ENCODE measurements around the gene TMEM91. TPM values are rescaled to one million over a fixed set of nuclear protein-coding genes. Genes with fewer than 3 reads are reported as not detected.

TMEM91 gene
- total and polyA plus RNA-seq, 2 donors (not counting 1 experiment from before 2014, with no cell fraction given), result 6.3 to 7.1 TPM

GRCh38 chr19:41411100-41411967, 35.0 kb downstream of the TMEM91 start:
- Histone ChIP-seq H3K4me2 (replicated peaks; ENCODE audit: low read depth, low read length, poor library complexity, severe bottlenecking) (no peak overlapping the region), H3K36me3 (replicated peaks in 1 of 2; ENCODE audit: control extremely low read depth in 1 of 2, control insufficient read depth in 1 of 2, extremely low read depth in 1 of 2, insufficient read depth in 2 of 2, low read length in 1 of 2) (peaks cover 0 to 39% of the 10 kb centered on the region in 2 experiments), H3K27me3 (replicated peaks in 1 of 4; ENCODE audit: control extremely low read depth in 1 of 4, control insufficient read depth in 3 of 4, insufficient read depth in 4 of 4, low read length in 3 of 4) (no peaks in the 10 kb centered on the region), H3K79me2 (ENCODE audit: control insufficient read depth, insufficient read depth, low read length) (peaks cover 25% of the 10 kb centered on the region), H2AFZ (ENCODE audit: insufficient read depth, low read depth, low read length, poor library complexity, severe bottlenecking) (no peak overlapping the region), H3K4me1 (ENCODE audit: control insufficient read depth in 2 of 2, insufficient read depth in 2 of 2, low read length in 2 of 2) (peaks cover 6 to 9% of the 10 kb centered on the region in 2 donors), H3K4me3 (ENCODE audit: control extremely low read depth in 1 of 5, extremely low read depth in 1 of 5, insufficient read depth in 1 of 5, low read depth in 2 of 5, low read length in 4 of 5) (no peak overlapping the region), H4K20me1 (ENCODE audit: control insufficient read depth, insufficient read depth, low read length, poor library complexity, severe bottlenecking) (no peaks in the 10 kb centered on the region), H3K9ac (ENCODE audit: low read length) (no peak overlapping the region), H3K9me3 (ENCODE audit: control extremely low read depth in 1 of 3, control insufficient read depth in 2 of 3, insufficient read depth in 1 of 3, low read length in 2 of 3) (no peaks in the 10 kb centered on the region), H3K27ac (ENCODE audit: low read length in 2 of 2) (no peak overlapping the region)
- 81% methylated on average over 8 of the region's 9 CpGs for WGBS (ENCODE audit: insufficient coverage)
- ATAC-seq (ENCODE audit: low read depth) (no peak), DNase-seq (no peak)
- ChIA-PET POLR2A (interaction anchor here (0.6 kb wide), 1 partner anchor 869 kb away, joined by 5 read pairs; no protein-coding TSS in a partner anchor), CTCF (no interaction called here)
- Mint-ChIP-seq H3K9me3 (ENCODE audit: insufficient read depth) (no peaks in the 10 kb centered on the region), H3K4me3 (no peak overlapping the region), H3K27me3 (no peaks in the 10 kb centered on the region), H3K4me1 (peaks cover 16% of the 10 kb centered on the region), H3K27ac (no peak overlapping the region)
- intact Hi-C loops (cut with micrococcal nuclease), result no loop called here
- no peak for TF ChIP-seq CTCF (IDR thresholded peaks at IDR 0.05)
- no peak for TF ChIP-seq EZH2 (IDR thresholded peaks at IDR 0.05; ENCODE audit: borderline replicate concordance, insufficient read depth, low read depth, low read length, poor library complexity, severe bottlenecking)

GRCh38 chr19:41411968-41412265, 35.6 kb downstream of the TMEM91 start:
- Histone ChIP-seq H3K79me2 (ENCODE audit: control insufficient read depth, insufficient read depth, low read length) (peaks cover 26% of the 10 kb centered on the region), H3K27me3 (replicated peaks in 1 of 4; ENCODE audit: control extremely low read depth in 1 of 4, control insufficient read depth in 3 of 4, insufficient read depth in 4 of 4, low read length in 3 of 4) (no peaks in the 10 kb centered on the region), H2AFZ (ENCODE audit: insufficient read depth, low read depth, low read length, poor library complexity, severe bottlenecking) (no peak overlapping the region), H3K4me3 (ENCODE audit: control extremely low read depth in 1 of 5, extremely low read depth in 1 of 5, insufficient read depth in 1 of 5, low read depth in 2 of 5, low read length in 4 of 5) (no peak overlapping the region), H4K20me1 (ENCODE audit: control insufficient read depth, insufficient read depth, low read length, poor library complexity, severe bottlenecking) (no peaks in the 10 kb centered on the region), H3K27ac (ENCODE audit: low read length in 2 of 2) (no peak overlapping the region), H3K9me3 (ENCODE audit: control extremely low read depth in 1 of 3, control insufficient read depth in 2 of 3, insufficient read depth in 1 of 3, low read length in 2 of 3) (no peaks in the 10 kb centered on the region), H3K36me3 (replicated peaks in 1 of 2; ENCODE audit: control extremely low read depth in 1 of 2, control insufficient read depth in 1 of 2, extremely low read depth in 1 of 2, insufficient read depth in 2 of 2, low read length in 1 of 2) (peaks cover 0 to 39% of the 10 kb centered on the region in 2 experiments), H3K4me1 (ENCODE audit: control insufficient read depth in 2 of 2, insufficient read depth in 2 of 2, low read length in 2 of 2) (peaks cover 6 to 9% of the 10 kb centered on the region in 2 donors), H3K9ac (ENCODE audit: low read length) (no peak overlapping the region), H3K4me2 (replicated peaks; ENCODE audit: low read depth, low read length, poor library complexity, severe bottlenecking) (no peak overlapping the region)
- Mint-ChIP-seq H3K4me3 (no peak overlapping the region), H3K9me3 (ENCODE audit: insufficient read depth) (no peaks in the 10 kb centered on the region), H3K4me1 (peaks cover 16% of the 10 kb centered on the region), H3K27me3 (no peaks in the 10 kb centered on the region), H3K27ac (no peak overlapping the region)
- POLR2A ChIA-PET, result no interaction called here
- no peak for ATAC-seq (ENCODE audit: low read depth)
- intact Hi-C loops (cut with micrococcal nuclease), result no loop called here
- CTCF ChIA-PET, result no interaction called here
- TF ChIP-seq CTCF (IDR thresholded peaks at IDR 0.05) (no peak), EZH2 (IDR thresholded peaks at IDR 0.05; ENCODE audit: borderline replicate concordance, insufficient read depth, low read depth, low read length, poor library complexity, severe bottlenecking) (no peak)
- no peak for DNase-seq
- WGBS (ENCODE audit: insufficient coverage), result 93% methylated on average over 11 of the region's 11 CpGs

Measured in B cell (primary cell).